Colonic mucosa (tissue), 4 donors: ENCODE measurements around the gene NOX3. TPM values are rescaled to one million over a fixed set of nuclear protein-coding genes. Genes with fewer than 3 reads are reported as not detected.
"Not testable (repeated sequence)": the region's sequence is repeated elsewhere in the genome, so short reads cannot be mapped to it uniquely, and the experiment has no call there.

Source experiments
- DNase-seq: peaks from one replicate; pipeline ENCODE4 v3.0.0-alpha.2; 2020
- H3K27ac ChIP-seq: fragments of 200-600 bp; one replicate; pipeline ENCODE4 v1.8.0; 2021
- H3K27me3 ChIP-seq: fragments of 200-600 bp; one replicate; pipeline ENCODE4 v1.8.0; 2021
- H3K36me3 ChIP-seq: fragments of 200-600 bp; one replicate; pipeline ENCODE4 v1.8.0; 2021
- H3K4me1 ChIP-seq: fragments of 200-600 bp; one replicate; pipeline ENCODE4 v1.8.0; 2021; ENCODE audit warnings: mild to moderate bottlenecking
- H3K4me3 ChIP-seq: fragments of 200-600 bp; one replicate; pipeline ENCODE4 v1.8.0; 2021
- H3K9ac ChIP-seq, 2 donors: one replicate each; pipeline ENCODE4 v1.7.0; 2013; ENCODE audit warnings: control low read depth in 2 of 2, low read depth in 2 of 2, low read length in 2 of 2
- H3K9me3 ChIP-seq: fragments of 200-600 bp; one replicate; pipeline ENCODE4 v1.8.0; 2021
- CTCF ChIP-seq: fragments of 200-600 bp; IDR thresholded peaks from one replicate; pipeline ENCODE4 v1.8.0; 2022; ENCODE audit warnings: antibody characterized with exemption, mild to moderate bottlenecking
- intact Hi-C: fragments of 100-400 bp; cut with DNase I; formaldehyde crosslinking; loops from one replicate; pipeline ENCODE4 v1.14.1; 2022
- total RNA-seq, 2 donors: library from RNA; stranded (reverse); fragmentation: NEBNext Ultra II Directional in 1 of 2; extraction: Animal tissue kit (Norgen Biotek cat#: 25700) in 1 of 2; gene quantifications; one replicate each; pipeline ENCODE4 v1.2.1, GENCODE V29; 2021
- donor health status: healthy.
- donor health status: DM: no; HTN: no; CAD: no.
- donor health status: DM: no; HTN: no; CAD: no.

NOX3 gene
- total RNA-seq, 2 donors from 2014 or later, result not detected

- TF ChIP-seq CTCF, result no peak
- intact Hi-C loops, result no loop called here
- Histone ChIP-seq H3K4me1 (no peaks in the 10 kb centered on the region), H3K9ac (no peak overlapping the region), H3K36me3 (no peaks in the 10 kb centered on the region), H3K27ac (no peak overlapping the region), H3K4me3 (no peak overlapping the region), H3K27me3 (no peaks in the 10 kb centered on the region), H3K9me3 (no peaks in the 10 kb centered on the region)
- DNase-seq, result no peak
These were observed 84.4 kb downstream of the NOX3 start for GRCh38 chr6:155371230-155371629.

GRCh38 chr6:155366325-155366724 is 89.3 kb downstream of the NOX3 start:
- Histone ChIP-seq H3K9ac (no peak overlapping the region), H3K27me3 (no peaks in the 10 kb centered on the region), H3K36me3 (no peaks in the 10 kb centered on the region), H3K27ac (no peak overlapping the region), H3K4me3 (no peak overlapping the region), H3K9me3 (no peaks in the 10 kb centered on the region), H3K4me1 (no peaks in the 10 kb centered on the region)
- no peak for TF ChIP-seq CTCF
- intact Hi-C loops, result no loop called here
- DNase-seq, result no peak

GRCh38 chr6:155364844-155365437 is 90.7 kb downstream of the NOX3 start:
- no peak overlapping the region for H3K4me3 ChIP-seq

GRCh38 chr6:155364021-155364420 is 91.6 kb downstream of the NOX3 start:
- H3K27me3 ChIP-seq, H3K4me1 ChIP-seq, H3K4me3 ChIP-seq, DNase-seq, H3K9me3 ChIP-seq, H3K9ac ChIP-seq, H3K27ac ChIP-seq, H3K36me3 ChIP-seq, intact Hi-C loops: not testable (repeated sequence)

More at GRCh38 chr6:155364844-155365437, 90.7 kb downstream of the NOX3 start:
- H3K36me3 ChIP-seq, result no peaks in the 10 kb centered on the region
- H3K27me3 ChIP-seq, result no peaks in the 10 kb centered on the region
- no peak for TF ChIP-seq CTCF
- no peak for DNase-seq
- H3K27ac ChIP-seq, result no peak overlapping the region
- intact Hi-C loops, result no loop called here
- no peaks in the 10 kb centered on the region for H3K9me3 ChIP-seq
- no peaks in the 10 kb centered on the region for H3K4me1 ChIP-seq
- no peak overlapping the region for H3K9ac ChIP-seq

- H3K9me3 ChIP-seq, H3K36me3 ChIP-seq, H3K9ac ChIP-seq, H3K27me3 ChIP-seq, H3K27ac ChIP-seq, intact Hi-C loops, H3K4me1 ChIP-seq, H3K4me3 ChIP-seq, DNase-seq: not testable (repeated sequence)
These were observed 92.5 kb downstream of the NOX3 start for GRCh38 chr6:155362968-155363632.

GRCh38 chr6:155354167-155354566 is 101.5 kb downstream of the NOX3 start:
- no peak for TF ChIP-seq CTCF
- Histone ChIP-seq H3K36me3 (no peaks in the 10 kb centered on the region), H3K9ac (no peak overlapping the region), H3K4me1 (no peaks in the 10 kb centered on the region), H3K27me3 (no peaks in the 10 kb centered on the region), H3K27ac (no peak overlapping the region), H3K4me3 (no peak overlapping the region), H3K9me3 (no peaks in the 10 kb centered on the region)
- no peak for DNase-seq
- intact Hi-C loops, result no loop called here
